H1 (cell line): ENCODE data around the gene MINDY3. TPM values are rescaled to one million over a fixed set of nuclear protein-coding genes. Genes with fewer than 3 reads are reported as not detected.

ENCODE experiments used
- CTCF ChIA-PET: fragments of 300-600 bp; sonication (Branson Sonifier 250); formaldehyde crosslinking; loops from one replicate; lab custom pipeline; 2021; ENCODE audit not compliant: partially characterized antibody; lab: Charles Lee
- POLR2A ChIA-PET: fragments of 300-600 bp; sonication (Branson Sonifier 250); formaldehyde crosslinking; loops from one replicate; lab custom pipeline; 2021; ENCODE audit warnings: inconsistent platforms; ENCODE audit not compliant: partially characterized antibody; lab: Charles Lee
- DNase-seq, 2 experiments: peaks; one replicate each; pipeline versions ENCODE4 v3.0.0 to v3.0.0-alpha.2; 2010 to 2022; ENCODE audit warnings: low spot score in 2 of 2, low read depth in 1 of 2, mixed read lengths in 1 of 2
- FAIRE-seq: peaks from 2 replicates; lab custom pipeline; 2011; peaks lifted over from hg19 to GRCh38; lab: Jason Lieb, UNC
- H2AFZ ChIP-seq: 2 replicates; pipeline ENCODE4 v1.8.1; 2012; ENCODE audit warnings: low read length, inconsistent platforms
- H2AK5ac ChIP-seq: 2 replicates; pipeline ENCODE4 v1.6.1; 2013; ENCODE audit warnings: low read depth, low read length
- H2BK120ac ChIP-seq: replicated peaks from 2 replicates; pipeline ENCODE3; 2013; ENCODE audit warnings: low read depth, low read length, inconsistent platforms
- H2BK12ac ChIP-seq: 2 replicates; pipeline ENCODE4 v1.6.1; 2013; ENCODE audit warnings: low read depth, low read length
- H2BK15ac ChIP-seq: 2 replicates; pipeline ENCODE4 v1.6.1; 2013; ENCODE audit warnings: low read length
- H2BK20ac ChIP-seq: 2 replicates; pipeline ENCODE4 v1.6.1; 2013; ENCODE audit warnings: low read length
- H2BK5ac ChIP-seq: 2 replicates; pipeline ENCODE4 v1.6.1; 2013; ENCODE audit warnings: low read depth, low read length
- H3K14ac ChIP-seq: 2 replicates; pipeline ENCODE4 v1.6.1; 2013; ENCODE audit warnings: inconsistent platforms; ENCODE audit not compliant: insufficient read length
- H3K18ac ChIP-seq: 2 replicates; pipeline ENCODE4 v1.6.1; 2013; ENCODE audit warnings: low read length; ENCODE audit errors: extremely low read depth
- H3K23ac ChIP-seq: 2 replicates; pipeline ENCODE4 v1.6.1; 2013; ENCODE audit warnings: inconsistent platforms; ENCODE audit not compliant: insufficient read length
- H3K23me2 ChIP-seq: 2 replicates; pipeline ENCODE4 v1.6.1; 2013; ENCODE audit warnings: low read depth, low read length
- H3K27ac ChIP-seq: 2 replicates; pipeline ENCODE4 v1.6.1; 2011; ENCODE audit warnings: low read depth, low read length, inconsistent platforms
- H3K27me3 ChIP-seq, 4 experiments: replicated peaks in 1 of 4; 1 replicate in 1 of 4; 2 replicates in 3 of 4; pipeline versions ENCODE4 v1.6.1 to v1.8.1; 2011 to 2013; ENCODE audit warnings: low read length in 3 of 4, mild to moderate bottlenecking in 3 of 4, inconsistent platforms in 2 of 4, mixed read lengths in 2 of 4, moderate library complexity in 1 of 4; ENCODE audit not compliant: control insufficient read depth in 3 of 4, insufficient read depth in 3 of 4; ENCODE audit errors: extremely low read depth in 1 of 4
- H3K36me3 ChIP-seq, 4 experiments: 2 replicates each; pipeline versions ENCODE4 v1.6.1 to v1.8.1; 2011 to 2013; ENCODE audit warnings: mild to moderate bottlenecking in 4 of 4, low read length in 3 of 4, moderate library complexity in 2 of 4, control low read depth in 1 of 4, inconsistent platforms in 1 of 4; ENCODE audit not compliant: insufficient read depth in 4 of 4, control insufficient read depth in 2 of 4
- H3K4ac ChIP-seq: replicated peaks from 2 replicates; pipeline ENCODE3; 2013; ENCODE audit warnings: low read length, low read depth, mixed read lengths, inconsistent platforms; ENCODE audit not compliant: insufficient read length
- H3K4me1 ChIP-seq, 4 experiments: replicated peaks in 1 of 4; 1 replicate in 1 of 4; 2 replicates in 3 of 4; pipeline versions ENCODE4 v1.6.1 to v1.8.1; 2011 to 2013; ENCODE audit warnings: low read length in 3 of 4, inconsistent platforms in 2 of 4, mixed read lengths in 1 of 4; ENCODE audit not compliant: insufficient read depth in 4 of 4, control insufficient read depth in 3 of 4
- H3K4me2 ChIP-seq, 2 experiments: 2 replicates each; pipeline versions ENCODE4 v1.6.1 to v1.8.1; 2011 to 2013; ENCODE audit warnings: low read depth in 2 of 2, low read length in 2 of 2, control low read depth in 1 of 2, inconsistent platforms in 1 of 2, mild to moderate bottlenecking in 1 of 2; ENCODE audit not compliant: insufficient read depth in 1 of 2
- H3K4me3 ChIP-seq, 4 experiments: fragments of 200-600, 300-600 bp in 1 of 4; sonication (generic), shearing (Covaris generic), sonication (Bioruptor Twin) in 1 of 4; 2 replicates each; pipeline versions ENCODE4 v1.5.1 to v1.8.1; 2011 to 2016; ENCODE audit warnings: low read length in 4 of 4, low read depth in 3 of 4, control low read depth in 2 of 4, inconsistent platforms in 2 of 4, mild to moderate bottlenecking in 2 of 4, mixed read lengths in 1 of 4, moderate library complexity in 1 of 4; ENCODE audit not compliant: insufficient read depth in 2 of 4; ENCODE audit errors: extremely low read depth in 1 of 4
- H3K56ac ChIP-seq: replicated peaks from 2 replicates; pipeline ENCODE3; 2013; ENCODE audit warnings: low read depth, mild to moderate bottlenecking, mixed read lengths, low read length, inconsistent platforms; ENCODE audit not compliant: insufficient read length
- H3K79me1 ChIP-seq: 2 replicates; pipeline ENCODE4 v1.6.1; 2013; ENCODE audit warnings: low read depth, low read length, control low read depth
- H3K79me2 ChIP-seq, 2 experiments: 2 replicates each; pipeline versions ENCODE4 v1.6.1 to v1.8.1; 2012 to 2013; ENCODE audit warnings: low read length in 2 of 2, mild to moderate bottlenecking in 2 of 2, inconsistent platforms in 1 of 2; ENCODE audit not compliant: insufficient read depth in 2 of 2, control insufficient read depth in 1 of 2
- H3K9ac ChIP-seq, 4 experiments: replicated peaks in 1 of 4; 1 replicate in 1 of 4; 2 replicates in 3 of 4; pipeline versions ENCODE4 v1.6.1 to v1.8.1; 2011 to 2013; ENCODE audit warnings: low read depth in 3 of 4, low read length in 3 of 4, control low read depth in 2 of 4, mild to moderate bottlenecking in 2 of 4, moderate library complexity in 2 of 4, inconsistent platforms in 1 of 4; ENCODE audit errors: extremely low read depth in 1 of 4
- H3K9me3 ChIP-seq, 2 experiments: 2 replicates each; pipeline versions ENCODE4 v1.6.1 to v1.8.1; 2012 to 2013; ENCODE audit warnings: mild to moderate bottlenecking in 2 of 2, moderate library complexity in 2 of 2, control low read depth in 1 of 2, inconsistent platforms in 1 of 2, low read depth in 1 of 2, low read length in 1 of 2, mixed read lengths in 1 of 2; ENCODE audit not compliant: insufficient read depth in 2 of 2
- H4K20me1 ChIP-seq, 2 experiments: replicated peaks in 1 of 2; 2 replicates each; pipeline versions ENCODE3 to v1.8.1; 2011 to 2013; ENCODE audit warnings: inconsistent platforms in 2 of 2, low read length in 2 of 2, mild to moderate bottlenecking in 1 of 2; ENCODE audit not compliant: insufficient read depth in 2 of 2, control insufficient read depth in 1 of 2
- H4K5ac ChIP-seq: 2 replicates; pipeline ENCODE4 v1.6.1; 2013; ENCODE audit warnings: low read length, low read depth, mixed read lengths, inconsistent platforms; ENCODE audit not compliant: insufficient read length
- H4K8ac ChIP-seq: 2 replicates; pipeline ENCODE4 v1.8.0; 2013; ENCODE audit warnings: mild to moderate bottlenecking, moderate library complexity, low read length, inconsistent platforms; ENCODE audit not compliant: insufficient read depth; ENCODE audit errors: extremely low read depth
- H4K91ac ChIP-seq: replicated peaks from 2 replicates; pipeline ENCODE3; 2013; ENCODE audit warnings: low read length, mixed read lengths, inconsistent platforms; ENCODE audit not compliant: insufficient read length
- CBX5 ChIP-seq: fragments of 300-800, 300-1000 bp; sonication (generic); IDR thresholded peaks from 2 replicates; pipeline ENCODE4 v1.7.1; 2016; ENCODE audit warnings: antibody characterized with exemption, low read length, low read depth
- CHD2 ChIP-seq: IDR thresholded peaks from 2 replicates; pipeline ENCODE4 v1.6.1; 2012; ENCODE audit warnings: low read length, improper control_type of control experiment
- HDAC6 ChIP-seq: IDR thresholded peaks from one replicate; pipeline ENCODE4 v1.7.1; 2012; ENCODE audit warnings: low read depth, mild to moderate bottlenecking, inconsistent platforms, low read length, moderate library complexity
- RBBP5 ChIP-seq: IDR thresholded peaks from 2 replicates; pipeline ENCODE4 v1.7.1; 2012; ENCODE audit warnings: low read depth, mild to moderate bottlenecking, inconsistent platforms, low read length, moderate library complexity, borderline replicate concordance
- RXRA ChIP-seq: IDR thresholded peaks from 2 replicates; pipeline ENCODE4 v1.6.1; 2011; ENCODE audit warnings: low read depth, mild to moderate bottlenecking, low read length, moderate library complexity; ENCODE audit not compliant: insufficient read depth
- WGBS, 2 experiments: shearing (Covaris generic) in 1 of 2; methylation state at CpG; one replicate each; pipeline versions ENCODE4 v1.1.6 to v1.1.7; 2013 to 2015; ENCODE audit warnings: low lambda C conversion rate in 2 of 2, mixed read lengths in 2 of 2, inconsistent platforms in 1 of 2, low coverage in 1 of 2, missing lambda C conversion rate in 1 of 2; ENCODE audit not compliant: insufficient replicate concordance in 2 of 2, insufficient coverage in 1 of 2, insufficient read length in 1 of 2; ENCODE audit errors: extremely low coverage in 1 of 2, missing lambda C conversion rate in 1 of 2; 5-methylcytosine and 5-hydroxymethylcytosine counted together
- polyA plus RNA-seq, 7 experiments: library from polyadenylated mRNA; depleted of rRNA in 3 of 7; stranded (reverse) in 5 of 7; unstranded in 2 of 7; fragments of >200 nt in 5 of 7; fragments of 200-250 nt in 2 of 7; gene quantifications; 1 replicate in 5 of 7; 2 replicates in 1 of 7; 4 replicates in 1 of 7; pipeline versions ENCODE4 v1.2.1 to v1.2.3, GENCODE V29; 2011 to 2013; ENCODE audit warnings: missing spikeins in 2 of 7, mixed read lengths in 2 of 7
- total RNA-seq: library from RNA; stranded (reverse); fragmentation: NEBNext Ultra II Directional; extraction: Animal tissue kit (Norgen Biotek cat#: 25700); gene quantifications from 2 replicates; pipeline ENCODE4 v1.2.1, GENCODE V29; 2021
- TF ChIP-seq, protein P1 (sequence below): IDR thresholded peaks from 2 replicates; pipeline ENCODE4 v1.6.1; 2012; ENCODE audit warnings: inconsistent platforms

The MINDY3 gene
- total and polyA plus RNA-seq, 2 of the 8 experiments (the other 6 are each of a cell fraction or from before 2014, with no cell fraction given): 4.6 to 13.6 TPM

- H3K9me3 ChIP-seq: no peaks in the 10 kb centered on the region
Observed at GRCh38 chr10:15787426-15787825, 72.9 kb downstream of the MINDY3 start.

More at GRCh38 chr10:15787426-15787825, 72.9 kb downstream of the MINDY3 start:
- peaks cover 0 to 8% (median 4%) of the 10 kb centered on the region in 4 experiments; a peak in 2 of 7 replicates for H3K4me1 ChIP-seq
- no peaks in the 10 kb centered on the region for H3K23me2 ChIP-seq
- no peak overlapping the region for H4K91ac ChIP-seq
- H3K27ac ChIP-seq: no peak overlapping the region
- H4K20me1 ChIP-seq: no peaks in the 10 kb centered on the region
- no peaks in the 10 kb centered on the region for H3K36me3 ChIP-seq
- no peak overlapping the region for H2BK15ac ChIP-seq
- H3K4me3 ChIP-seq: no peak overlapping the region
- TF ChIP-seq CBX5 (no peak), HDAC6 (no peak), RXRA (no peak), RBBP5 (no peak), CHD2 (no peak)
- TF ChIP-seq, protein P1, sequence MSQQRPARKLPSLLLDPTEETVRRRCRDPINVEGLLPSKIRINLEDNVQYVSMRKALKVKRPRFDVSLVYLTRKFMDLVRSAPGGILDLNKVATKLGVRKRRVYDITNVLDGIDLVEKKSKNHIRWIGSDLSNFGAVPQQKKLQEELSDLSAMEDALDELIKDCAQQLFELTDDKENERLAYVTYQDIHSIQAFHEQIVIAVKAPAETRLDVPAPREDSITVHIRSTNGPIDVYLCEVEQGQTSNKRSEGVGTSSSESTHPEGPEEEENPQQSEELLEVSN: no peak
- H3K79me2 ChIP-seq: no peaks in the 10 kb centered on the region
- no peaks in the 10 kb centered on the region for H3K79me1 ChIP-seq
- POLR2A ChIA-PET: no interaction called here
- no peak overlapping the region for H2BK20ac ChIP-seq
- H2BK12ac ChIP-seq: no peak overlapping the region
- no peak overlapping the region for H3K23ac ChIP-seq
- no peak overlapping the region for H3K18ac ChIP-seq
- H3K27me3 ChIP-seq: no peaks in the 10 kb centered on the region
- DNase-seq (no peak), FAIRE-seq (no peak)
- H3K14ac ChIP-seq: no peak overlapping the region
- H3K4me2 ChIP-seq: no peak overlapping the region
- CTCF ChIA-PET: interaction anchor here (1.2 kb wide), 1 partner anchor 19 kb away, joined by 3 read pairs; no protein-coding TSS in a partner anchor
- H3K56ac ChIP-seq: no peak overlapping the region
- no peak overlapping the region for H2BK120ac ChIP-seq
- no peak overlapping the region for H3K4ac ChIP-seq
- H4K5ac ChIP-seq: no peak overlapping the region
- no peak overlapping the region for H4K8ac ChIP-seq
- H3K9ac ChIP-seq: no peak overlapping the region
- no peak overlapping the region for H2AK5ac ChIP-seq
- no peak overlapping the region for H2BK5ac ChIP-seq
- WGBS, 2 experiments: 89% methylated on average over 5 of the region's 5 CpGs; no CpG with 5 or more reads in 1 of the 2 experiments
- H2AFZ ChIP-seq: no peak overlapping the region
